Measurements from ENCODE around the gene PAK3.

Gene PAK3

GRCh38 chrX:111095974-111096895, at the start of gene PAK3:
PAK3 (plus strand) TSS chrX:111096191; CDS start chrX:111123104, 26,913 bp downstream.
- H3K27me3 ChIP-seq, result peaks cover 92% of the 10 kb centered on the region
- H3K4me1 ChIP-seq (ENCODE audit: control insufficient read depth in 1 of 2, insufficient read depth in 1 of 2, low read depth in 1 of 2, low read length in 1 of 2), result peaks cover 0 to 7% of the 10 kb centered on the region in 2 experiments
- H3K9me3 ChIP-seq, result no peaks in the 10 kb centered on the region
- no peak within 1 kb of the TSS for H3K4me3 ChIP-seq (ENCODE audit: low read depth in 1 of 2, low read length in 1 of 2)
- H3K36me3 ChIP-seq, result no peaks in the 10 kb centered on the region
- TF ChIP-seq, protein P1, sequence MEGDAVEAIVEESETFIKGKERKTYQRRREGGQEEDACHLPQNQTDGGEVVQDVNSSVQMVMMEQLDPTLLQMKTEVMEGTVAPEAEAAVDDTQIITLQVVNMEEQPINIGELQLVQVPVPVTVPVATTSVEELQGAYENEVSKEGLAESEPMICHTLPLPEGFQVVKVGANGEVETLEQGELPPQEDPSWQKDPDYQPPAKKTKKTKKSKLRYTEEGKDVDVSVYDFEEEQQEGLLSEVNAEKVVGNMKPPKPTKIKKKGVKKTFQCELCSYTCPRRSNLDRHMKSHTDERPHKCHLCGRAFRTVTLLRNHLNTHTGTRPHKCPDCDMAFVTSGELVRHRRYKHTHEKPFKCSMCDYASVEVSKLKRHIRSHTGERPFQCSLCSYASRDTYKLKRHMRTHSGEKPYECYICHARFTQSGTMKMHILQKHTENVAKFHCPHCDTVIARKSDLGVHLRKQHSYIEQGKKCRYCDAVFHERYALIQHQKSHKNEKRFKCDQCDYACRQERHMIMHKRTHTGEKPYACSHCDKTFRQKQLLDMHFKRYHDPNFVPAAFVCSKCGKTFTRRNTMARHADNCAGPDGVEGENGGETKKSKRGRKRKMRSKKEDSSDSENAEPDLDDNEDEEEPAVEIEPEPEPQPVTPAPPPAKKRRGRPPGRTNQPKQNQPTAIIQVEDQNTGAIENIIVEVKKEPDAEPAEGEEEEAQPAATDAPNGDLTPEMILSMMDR (IDR thresholded peaks at IDR 0.05), result no peak
- no peak within 1 kb of the TSS for H3K27ac ChIP-seq

DNA sequence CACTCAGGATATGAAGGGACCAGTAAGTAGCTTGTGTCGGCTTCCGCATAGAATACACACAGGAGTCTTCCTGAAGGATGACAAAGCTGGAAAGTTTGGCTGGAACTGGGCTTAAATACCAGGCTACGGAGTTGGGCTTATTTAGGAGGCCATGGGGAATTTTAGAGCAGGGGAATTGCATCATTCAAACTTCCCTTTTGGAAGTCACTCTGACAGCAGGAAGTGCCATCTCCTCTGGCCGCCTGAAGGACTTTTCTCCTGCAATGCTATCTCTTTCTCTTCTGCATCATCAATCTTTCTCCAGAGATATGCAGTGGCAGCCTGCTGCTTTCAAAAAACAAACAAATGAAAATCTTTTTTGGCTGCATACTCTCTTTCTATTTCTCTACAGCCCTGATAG, 48.4 kb upstream of the PAK3 start:
- H3K36me3 ChIP-seq, result no peaks in the 10 kb centered on the region
- H3K27me3 ChIP-seq, result peaks cover 95% of the 10 kb centered on the region
- H3K4me1 ChIP-seq (ENCODE audit: control insufficient read depth in 1 of 2, insufficient read depth in 1 of 2, low read depth in 1 of 2, low read length in 1 of 2), result peaks cover 3 to 5% of the 10 kb centered on the region in 2 experiments
- no peak overlapping the region for H3K4me3 ChIP-seq (ENCODE audit: low read depth in 1 of 2, low read length in 1 of 2)
- H3K9me3 ChIP-seq, result no peaks in the 10 kb centered on the region
- TF ChIP-seq, protein P1 (IDR thresholded peaks at IDR 0.05), result no peak
- H3K27ac ChIP-seq, result no peak overlapping the region

- H3K4me3 ChIP-seq (ENCODE audit: low read depth in 1 of 2, low read length in 1 of 2), result no peak overlapping the region
- H3K27ac ChIP-seq, result no peak overlapping the region
- H3K4me1 ChIP-seq (ENCODE audit: control insufficient read depth in 1 of 2, insufficient read depth in 1 of 2, low read depth in 1 of 2, low read length in 1 of 2), result peaks cover 7 to 8% of the 10 kb centered on the region in 2 experiments
- no peaks in the 10 kb centered on the region for H3K9me3 ChIP-seq
- no peaks in the 10 kb centered on the region for H3K36me3 ChIP-seq
- H3K27me3 ChIP-seq, result peaks cover 91% of the 10 kb centered on the region
- TF ChIP-seq, protein P1 (IDR thresholded peaks at IDR 0.05), result no peak
Observed at GRCh38 chrX:111052478-111052877, 43.5 kb upstream of the PAK3 start.

GRCh38 chrX:111071542-111072277, 24.3 kb upstream of the PAK3 start:
- Histone ChIP-seq H3K27ac (no peak overlapping the region), H3K27me3 (peaks cover 54% of the 10 kb centered on the region), H3K9me3 (no peaks in the 10 kb centered on the region), H3K4me3 (ENCODE audit: low read depth in 1 of 2, low read length in 1 of 2) (no peak overlapping the region), H3K4me1 (ENCODE audit: control insufficient read depth in 1 of 2, insufficient read depth in 1 of 2, low read depth in 1 of 2, low read length in 1 of 2) (no peaks in the 10 kb centered on the region), H3K36me3 (no peaks in the 10 kb centered on the region)
- TF ChIP-seq, protein P1 (IDR thresholded peaks at IDR 0.05), result no peak

GRCh38 chrX:111083081-111083480, 12.9 kb upstream of the PAK3 start:
- no peak overlapping the region for H3K27ac ChIP-seq
- H3K27me3 ChIP-seq, result peaks cover 82% of the 10 kb centered on the region
- no peaks in the 10 kb centered on the region for H3K9me3 ChIP-seq
- no peaks in the 10 kb centered on the region for H3K4me1 ChIP-seq (ENCODE audit: control insufficient read depth in 1 of 2, insufficient read depth in 1 of 2, low read depth in 1 of 2, low read length in 1 of 2)
- TF ChIP-seq, protein P1 (IDR thresholded peaks at IDR 0.05), result no peak
- H3K36me3 ChIP-seq, result no peaks in the 10 kb centered on the region
- no peak overlapping the region for H3K4me3 ChIP-seq (ENCODE audit: low read depth in 1 of 2, low read length in 1 of 2)
